ENCODE data around the gene NLRP1. TPM values are rescaled to one million over a fixed set of nuclear protein-coding genes. Genes with fewer than 3 reads are reported as not detected.

NLRP1 gene
- total and polyA plus RNA-seq, 2 of the 13 experiments (the other 11 are each of a cell fraction or from before 2014, with no cell fraction given), result 3.4 to 3.7 TPM

- Histone ChIP-seq H3K27ac (ENCODE audit: extremely low read length, insufficient read depth, low read length) (no peak overlapping the region), H3K4me1 (ENCODE audit: insufficient read depth, low read length) (peaks cover 56% of the 10 kb centered on the region), H3K4me3 (replicated peaks in 1 of 3; ENCODE audit: insufficient read depth in 1 of 3, low read depth in 2 of 3, low read length in 3 of 3) (no peak overlapping the region), H3K4me2 (ENCODE audit: low read depth, low read length) (no peak overlapping the region), H3K36me3 (replicated peaks in 1 of 2; ENCODE audit: control insufficient read depth in 1 of 2, insufficient read depth in 2 of 2, low read length in 2 of 2) (no peaks in the 10 kb centered on the region), H3K9me3 (ENCODE audit: low read length) (no peaks in the 10 kb centered on the region), H3K9ac (ENCODE audit: insufficient read depth, low read depth, low read length) (no peak overlapping the region), H4K20me1 (ENCODE audit: insufficient read depth, low read length) (no peaks in the 10 kb centered on the region), H3K27me3 (ENCODE audit: control insufficient read depth in 1 of 2, insufficient read depth in 2 of 2, low read length in 2 of 2) (peaks cover 0 to 3% of the 10 kb centered on the region in 2 experiments; a peak in 2 of 5 replicates), H2AFZ (ENCODE audit: low read length) (no peak overlapping the region), H3K79me2 (ENCODE audit: insufficient read depth, low read length) (no peaks in the 10 kb centered on the region)
- in situ Hi-C loops (cut with HindIII; ENCODE audit: extremely low pct_ligation_motif_present, low pct_unique_long_range_greater_than_20kb), result no loop called here
- CTCF ChIA-PET (ENCODE audit: low intra/inter-chr PET ratio, low total read pairs), result no interaction called here
- POLR2A ChIA-PET, result no interaction called here
- TF ChIP-seq SMC3 (IDR thresholded peaks at IDR 0.05; ENCODE audit: low read length) (peak; percentile 24; the same call in 1 of the 2 replicates), ZNF569 (CRISPR knock-in tag; IDR thresholded peaks at IDR 0.05; ENCODE audit: borderline replicate concordance) (no peak), ZNF12 (CRISPR knock-in tag; IDR thresholded peaks at IDR 0.05) (peak; percentile 80), ZNF263 (CRISPR knock-in tag; IDR thresholded peaks at IDR 0.05) (peak; percentile 71), STAG1 (CRISPR knock-in tag; IDR thresholded peaks at IDR 0.05) (peak; percentile 43)
- TF ChIP-seq, protein P1, sequence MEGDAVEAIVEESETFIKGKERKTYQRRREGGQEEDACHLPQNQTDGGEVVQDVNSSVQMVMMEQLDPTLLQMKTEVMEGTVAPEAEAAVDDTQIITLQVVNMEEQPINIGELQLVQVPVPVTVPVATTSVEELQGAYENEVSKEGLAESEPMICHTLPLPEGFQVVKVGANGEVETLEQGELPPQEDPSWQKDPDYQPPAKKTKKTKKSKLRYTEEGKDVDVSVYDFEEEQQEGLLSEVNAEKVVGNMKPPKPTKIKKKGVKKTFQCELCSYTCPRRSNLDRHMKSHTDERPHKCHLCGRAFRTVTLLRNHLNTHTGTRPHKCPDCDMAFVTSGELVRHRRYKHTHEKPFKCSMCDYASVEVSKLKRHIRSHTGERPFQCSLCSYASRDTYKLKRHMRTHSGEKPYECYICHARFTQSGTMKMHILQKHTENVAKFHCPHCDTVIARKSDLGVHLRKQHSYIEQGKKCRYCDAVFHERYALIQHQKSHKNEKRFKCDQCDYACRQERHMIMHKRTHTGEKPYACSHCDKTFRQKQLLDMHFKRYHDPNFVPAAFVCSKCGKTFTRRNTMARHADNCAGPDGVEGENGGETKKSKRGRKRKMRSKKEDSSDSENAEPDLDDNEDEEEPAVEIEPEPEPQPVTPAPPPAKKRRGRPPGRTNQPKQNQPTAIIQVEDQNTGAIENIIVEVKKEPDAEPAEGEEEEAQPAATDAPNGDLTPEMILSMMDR (CRISPR knock-in tag; IDR thresholded peaks at IDR 0.05), result peak; percentile 40
- 43% methylated on average over 1 of the region's 1 CpG for WGBS (ENCODE audit: low lambda C conversion rate)
- FAIRE-seq, result no peak
- no peak for DNase-seq (ENCODE audit: low spot score)
- no TSS peak for BruUV-seq (replicated peaks)
- ATAC-seq, result peak; percentile 55
- intact Hi-C loops (cut with micrococcal nuclease; ENCODE audit: unreplicated experiment), result no loop called here
Observed at GRCh38 chr17:5522476-5522875, 61.8 kb downstream of the NLRP1 start.

Data from HepG2 (cell line).